ENCODE results near the gene SND1.

SND1 gene

DNA sequence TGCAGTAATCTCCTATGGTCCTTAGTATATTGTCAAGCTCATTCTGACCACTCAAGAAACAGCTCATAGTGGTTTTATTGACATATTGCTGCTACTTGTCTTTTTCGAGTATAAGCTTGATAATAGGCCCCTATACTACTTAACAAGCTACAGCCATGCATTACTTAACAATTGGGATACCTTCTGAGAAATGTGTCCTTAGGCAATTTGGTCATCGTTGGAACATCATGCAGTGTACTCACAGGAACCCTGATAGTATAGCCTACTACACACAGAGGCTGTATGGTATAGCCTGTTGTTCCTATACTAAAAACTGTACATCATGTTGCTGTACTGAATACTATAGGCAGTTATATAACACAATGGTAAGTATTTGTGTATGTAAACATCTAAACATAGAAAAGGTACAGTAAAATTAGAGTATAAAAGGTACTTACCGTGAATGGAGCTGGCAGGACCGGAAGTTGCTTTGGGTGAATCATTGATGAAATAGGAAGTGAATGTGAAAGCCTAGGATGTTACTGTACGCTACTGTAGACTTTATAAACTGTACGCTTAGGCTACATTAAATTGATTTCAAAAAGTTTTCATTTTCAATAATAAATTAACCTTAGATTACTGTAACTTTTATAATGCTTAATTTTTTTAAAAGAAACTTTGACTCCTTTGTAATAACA lies 218.4 kb downstream of the SND1 start:
- DNase-seq (ENCODE audit: extremely low read depth, low read depth), result no peak
- TF ChIP-seq, protein P1, sequence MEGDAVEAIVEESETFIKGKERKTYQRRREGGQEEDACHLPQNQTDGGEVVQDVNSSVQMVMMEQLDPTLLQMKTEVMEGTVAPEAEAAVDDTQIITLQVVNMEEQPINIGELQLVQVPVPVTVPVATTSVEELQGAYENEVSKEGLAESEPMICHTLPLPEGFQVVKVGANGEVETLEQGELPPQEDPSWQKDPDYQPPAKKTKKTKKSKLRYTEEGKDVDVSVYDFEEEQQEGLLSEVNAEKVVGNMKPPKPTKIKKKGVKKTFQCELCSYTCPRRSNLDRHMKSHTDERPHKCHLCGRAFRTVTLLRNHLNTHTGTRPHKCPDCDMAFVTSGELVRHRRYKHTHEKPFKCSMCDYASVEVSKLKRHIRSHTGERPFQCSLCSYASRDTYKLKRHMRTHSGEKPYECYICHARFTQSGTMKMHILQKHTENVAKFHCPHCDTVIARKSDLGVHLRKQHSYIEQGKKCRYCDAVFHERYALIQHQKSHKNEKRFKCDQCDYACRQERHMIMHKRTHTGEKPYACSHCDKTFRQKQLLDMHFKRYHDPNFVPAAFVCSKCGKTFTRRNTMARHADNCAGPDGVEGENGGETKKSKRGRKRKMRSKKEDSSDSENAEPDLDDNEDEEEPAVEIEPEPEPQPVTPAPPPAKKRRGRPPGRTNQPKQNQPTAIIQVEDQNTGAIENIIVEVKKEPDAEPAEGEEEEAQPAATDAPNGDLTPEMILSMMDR (IDR thresholded peaks at IDR 0.05; ENCODE audit: low read depth, low read length, missing control alignments), result no peak
- no peak overlapping the region for H3K4me3 ChIP-seq (replicated peaks; ENCODE audit: low read depth, low read length)

DNA sequence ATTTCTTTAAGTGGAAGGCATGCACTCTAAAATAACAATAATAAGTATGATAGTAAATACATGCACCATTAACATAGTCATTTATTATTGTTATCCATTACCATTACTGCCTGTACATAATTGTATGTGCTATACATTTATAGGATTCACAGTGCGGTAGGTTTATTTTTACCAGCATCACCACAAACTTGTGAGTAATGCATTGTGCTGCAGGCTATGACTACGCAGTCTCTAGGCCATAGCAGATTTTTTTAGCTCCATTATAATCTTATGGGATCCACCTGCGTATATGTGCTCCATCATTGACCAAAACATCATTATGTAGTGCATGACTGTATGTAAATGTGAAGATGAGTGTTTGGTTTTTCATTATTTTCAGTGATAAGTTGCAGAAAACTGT lies 219.2 kb downstream of the SND1 start:
- TF ChIP-seq, protein P1 (IDR thresholded peaks at IDR 0.05; ENCODE audit: low read depth, low read length, missing control alignments), result no peak

DNA sequence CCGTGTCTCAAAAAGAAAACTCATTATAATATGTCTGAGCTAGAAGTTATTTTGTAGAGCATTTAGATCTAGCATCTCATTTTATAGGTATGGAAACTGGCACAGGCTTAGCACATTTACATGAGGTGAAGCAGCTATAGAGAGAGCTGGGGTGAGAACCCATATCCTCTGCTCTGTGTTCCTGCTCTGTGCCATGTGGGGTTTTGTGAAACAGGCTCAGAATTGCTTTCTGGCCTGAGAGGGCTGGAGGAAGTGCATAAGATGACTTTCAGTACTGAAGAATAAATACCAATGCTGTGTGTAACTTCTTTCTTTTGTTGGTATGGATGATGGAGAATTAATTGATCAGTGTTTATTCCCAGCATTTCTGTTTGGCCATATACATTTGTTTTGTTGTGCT lies 220.1 kb downstream of the SND1 start:
- TF ChIP-seq, protein P1 (IDR thresholded peaks at IDR 0.05; ENCODE audit: low read depth, low read length, missing control alignments), result no peak
- no peak for DNase-seq (ENCODE audit: extremely low read depth, low read depth)
- no peak overlapping the region for H3K4me3 ChIP-seq (replicated peaks; ENCODE audit: low read depth, low read length)

More for the DNA sequence above, 219.2 kb downstream of the SND1 start:
- no peak overlapping the region for H3K4me3 ChIP-seq (replicated peaks; ENCODE audit: low read depth, low read length)
- no peak for DNase-seq (ENCODE audit: extremely low read depth, low read depth)

GRCh38 chr7:127873151-127873550 lies 221.2 kb downstream of the SND1 start:
- no peak overlapping the region for H3K4me3 ChIP-seq (replicated peaks; ENCODE audit: low read depth, low read length)
- TF ChIP-seq, protein P1 (IDR thresholded peaks at IDR 0.05; ENCODE audit: low read depth, low read length, missing control alignments), result no peak
- DNase-seq (ENCODE audit: extremely low read depth, low read depth), result no peak

GRCh38 chr7:127873715-127874636 lies 222.0 kb downstream of the SND1 start:
- TF ChIP-seq, protein P1 (IDR thresholded peaks at IDR 0.05; ENCODE audit: low read depth, low read length, missing control alignments), result no peak
- no peak for DNase-seq (ENCODE audit: extremely low read depth, low read depth)
- H3K4me3 ChIP-seq (replicated peaks; ENCODE audit: low read depth, low read length), result no peak overlapping the region

GRCh38 chr7:127874951-127875608 lies 223.1 kb downstream of the SND1 start:
- TF ChIP-seq, protein P1 (IDR thresholded peaks at IDR 0.05; ENCODE audit: low read depth, low read length, missing control alignments), result no peak
- no peak for DNase-seq (ENCODE audit: extremely low read depth, low read depth)

More at GRCh38 chr7:127874951-127875608, 223.1 kb downstream of the SND1 start:
- no peak overlapping the region for H3K4me3 ChIP-seq (replicated peaks; ENCODE audit: low read depth, low read length)
